Mesodermal cell (in vitro differentiated cells): ENCODE results near the gene DOCK2.

Experiments used
- H3K27ac ChIP-seq: 2 replicates; pipeline ENCODE4 v1.7.0; 2013; ENCODE audit warnings: mild to moderate bottlenecking, low read depth, low read length, moderate library complexity; ENCODE audit not compliant: severe bottlenecking
- H3K36me3 ChIP-seq: 2 replicates; pipeline ENCODE4 v1.7.1; 2013; ENCODE audit warnings: mild to moderate bottlenecking, low read length, moderate library complexity; ENCODE audit not compliant: control insufficient read depth, insufficient read depth
- H3K4me1 ChIP-seq: one replicate; pipeline ENCODE4 v1.7.1; 2013; ENCODE audit warnings: mild to moderate bottlenecking, low read length; ENCODE audit not compliant: insufficient read depth, control insufficient read depth, poor library complexity, severe bottlenecking
- H3K4me3 ChIP-seq: 2 replicates; pipeline ENCODE4 v1.7.0; 2013; ENCODE audit warnings: low read length, control low read depth, mild to moderate bottlenecking; ENCODE audit not compliant: insufficient read depth, poor library complexity, severe bottlenecking; ENCODE audit errors: extremely low read depth
- H3K9me3 ChIP-seq: 2 replicates; pipeline ENCODE4 v1.7.1; 2013; ENCODE audit warnings: mild to moderate bottlenecking, low read length, moderate library complexity; ENCODE audit not compliant: control insufficient read depth
- WGBS, 2 experiments: methylation state at CpG; one replicate each; pipeline ENCODE4 v1.1.5; 2013; ENCODE audit warnings: missing lambda C conversion rate in 2 of 2; ENCODE audit not compliant: insufficient coverage in 2 of 2; 5-methylcytosine and 5-hydroxymethylcytosine counted together

The DOCK2 gene

GRCh38 chr5:169702693-169703481 lies 65.8 kb downstream of the DOCK2 start:
- Histone ChIP-seq H3K4me3 (no peak overlapping the region), H3K4me1 (peaks cover 27% of the 10 kb centered on the region), H3K9me3 (no peaks in the 10 kb centered on the region), H3K36me3 (no peaks in the 10 kb centered on the region), H3K27ac (no peak overlapping the region)
- 71 to 72% methylated on average over 1 to 2 of the region's 7 CpGs for WGBS, 2 experiments

- 75 to 86% methylated on average over 1 to 2 of the region's 2 CpGs for WGBS, 2 experiments
- Histone ChIP-seq H3K4me1 (peaks cover 27% of the 10 kb centered on the region), H3K36me3 (no peaks in the 10 kb centered on the region), H3K9me3 (no peaks in the 10 kb centered on the region), H3K4me3 (no peak overlapping the region), H3K27ac (no peak overlapping the region)
Measured at GRCh38 chr5:169703813-169704212, 66.7 kb downstream of the DOCK2 start.

GRCh38 chr5:169705322-169705721 lies 68.2 kb downstream of the DOCK2 start:
- Histone ChIP-seq H3K27ac (no peak overlapping the region), H3K4me3 (no peak overlapping the region), H3K36me3 (no peaks in the 10 kb centered on the region), H3K4me1 (peaks cover 27% of the 10 kb centered on the region), H3K9me3 (no peaks in the 10 kb centered on the region)
- WGBS, 2 experiments = 100% methylated on average over 1 of the region's 2 CpGs

DNA sequence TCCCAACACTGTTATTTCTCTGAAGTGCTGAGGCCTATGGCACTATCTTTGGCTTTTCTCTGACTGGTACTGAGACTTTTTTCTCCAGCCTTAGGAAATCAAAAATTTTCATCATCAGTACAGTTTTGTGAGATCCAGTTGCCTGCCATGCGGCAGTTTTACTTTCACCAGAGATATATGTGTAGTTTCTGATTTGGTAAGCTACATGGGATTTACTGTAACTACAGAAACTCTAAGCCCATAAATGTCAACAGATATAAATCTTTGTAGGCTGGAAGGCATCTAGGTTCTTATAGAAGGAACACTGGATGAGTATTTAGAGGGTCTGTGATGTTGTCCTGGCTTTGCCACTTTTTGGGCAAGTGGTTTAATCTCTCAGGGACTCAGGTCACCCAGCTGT lies 69.0 kb downstream of the DOCK2 start:
- Histone ChIP-seq H3K4me3 (no peak overlapping the region), H3K4me1 (peaks cover 27% of the 10 kb centered on the region), H3K27ac (no peak overlapping the region), H3K36me3 (no peaks in the 10 kb centered on the region), H3K9me3 (no peaks in the 10 kb centered on the region)
- WGBS, 2 experiments = no CpG with 5 or more reads among the region's 1 CpG

GRCh38 chr5:169706758-169707450 lies 69.8 kb downstream of the DOCK2 start:
- peak overlapping the region; percentile 8 for H3K27ac ChIP-seq
- no peaks in the 10 kb centered on the region for H3K36me3 ChIP-seq
- no peaks in the 10 kb centered on the region for H3K9me3 ChIP-seq
- H3K4me3 ChIP-seq = no peak overlapping the region
- 89 to 93% methylated on average over 8 of the region's 9 CpGs for WGBS, 2 experiments
- peaks cover 27% of the 10 kb centered on the region for H3K4me1 ChIP-seq

- WGBS, 2 experiments = 100% methylated on average over 1 of the region's 3 CpGs; no CpG with 5 or more reads in 1 of the 2 experiments
- H3K4me3 ChIP-seq = no peak overlapping the region
- no peak overlapping the region for H3K27ac ChIP-seq
- no peaks in the 10 kb centered on the region for H3K36me3 ChIP-seq
- peaks cover 22% of the 10 kb centered on the region for H3K4me1 ChIP-seq
- no peaks in the 10 kb centered on the region for H3K9me3 ChIP-seq
Measured at GRCh38 chr5:169707686-169708085, 70.6 kb downstream of the DOCK2 start.

DNA sequence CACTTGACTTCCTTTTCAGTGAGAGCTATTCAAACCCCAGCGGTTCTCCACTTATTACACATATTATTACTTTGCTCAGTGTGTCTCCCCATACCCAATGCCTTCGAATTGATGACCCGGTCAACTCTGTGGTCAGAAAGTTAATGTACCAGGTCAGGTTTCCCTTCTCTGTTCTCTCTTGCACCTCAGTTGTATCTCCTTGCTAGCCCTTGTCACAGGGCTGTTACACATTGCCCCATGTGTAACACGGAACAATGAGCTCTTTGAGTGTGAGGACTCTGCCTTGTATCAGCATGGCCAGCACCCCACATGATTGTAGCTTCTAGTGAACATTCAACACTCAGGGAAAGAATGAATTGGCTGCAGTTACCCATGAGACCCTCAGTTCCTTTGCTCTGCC lies 73.6 kb downstream of the DOCK2 start:
- H3K27ac ChIP-seq = no peak overlapping the region
- H3K9me3 ChIP-seq = peaks cover 6% of the 10 kb centered on the region
- no peaks in the 10 kb centered on the region for H3K36me3 ChIP-seq
- H3K4me1 ChIP-seq = peaks cover 7% of the 10 kb centered on the region
- WGBS, 2 experiments = 54 to 56% methylated on average over 4 of the region's 4 CpGs
- H3K4me3 ChIP-seq = no peak overlapping the region

GRCh38 chr5:169711551-169712225 lies 74.6 kb downstream of the DOCK2 start:
- Histone ChIP-seq H3K9me3 (peaks cover 6% of the 10 kb centered on the region), H3K27ac (no peak overlapping the region), H3K36me3 (no peaks in the 10 kb centered on the region), H3K4me3 (no peak overlapping the region), H3K4me1 (peaks cover 3% of the 10 kb centered on the region)
- 80 to 90% methylated on average over 2 to 4 of the region's 4 CpGs for WGBS, 2 experiments

GRCh38 chr5:169712428-169712827 lies 75.4 kb downstream of the DOCK2 start:
- Histone ChIP-seq H3K27ac (no peak overlapping the region), H3K4me1 (no peaks in the 10 kb centered on the region), H3K4me3 (no peak overlapping the region), H3K36me3 (no peaks in the 10 kb centered on the region), H3K9me3 (peaks cover 6% of the 10 kb centered on the region)

DNA sequence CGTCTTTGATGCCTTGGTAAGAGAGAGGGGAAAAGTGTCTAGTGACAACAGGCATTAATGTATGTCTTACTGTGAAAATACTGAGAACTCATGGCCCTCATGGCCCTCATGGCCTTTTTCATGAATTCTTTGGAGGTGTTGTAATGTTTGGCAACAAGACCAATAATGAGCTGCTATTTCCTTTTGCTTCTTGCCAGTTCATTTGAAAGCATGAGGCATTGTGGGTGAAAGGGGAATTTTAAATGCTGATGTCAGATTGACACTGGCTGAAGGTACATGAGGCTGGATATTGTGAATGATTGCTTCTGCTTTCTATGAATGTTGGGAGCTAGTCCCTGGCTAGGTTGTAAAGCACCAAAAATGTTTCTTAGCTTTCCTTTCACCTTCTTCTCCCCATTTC lies 79.2 kb downstream of the DOCK2 start:
- H3K36me3 ChIP-seq = no peaks in the 10 kb centered on the region
- H3K4me3 ChIP-seq = no peak overlapping the region
- 80 to 86% methylated on average over 1 of the region's 1 CpG for WGBS, 2 experiments
- H3K9me3 ChIP-seq = peaks cover 6% of the 10 kb centered on the region
- no peak overlapping the region for H3K27ac ChIP-seq
- H3K4me1 ChIP-seq = no peaks in the 10 kb centered on the region
